Bronchial epithelial cell (primary cell): ENCODE results near the gene MINDY3. TPM values are rescaled to one million over a fixed set of nuclear protein-coding genes. Genes with fewer than 3 reads are reported as not detected.

Source experiments
- DNase-seq: peaks from one replicate; pipeline ENCODE4 v3.0.0-alpha.2; 2010; ENCODE audit warnings: low read depth
- FAIRE-seq: peaks from 2 replicates; lab custom pipeline; 2011; peaks lifted over from hg19 to GRCh38; lab: Jason Lieb, UNC
- H3K27me3 ChIP-seq: 2 replicates; pipeline ENCODE4 v1.5.1; 2011; ENCODE audit warnings: low read length; ENCODE audit not compliant: control insufficient read depth, insufficient read depth
- H3K36me3 ChIP-seq: 2 replicates; pipeline ENCODE4 v1.5.1; 2011; ENCODE audit warnings: low read length; ENCODE audit not compliant: control insufficient read depth, insufficient read depth
- H3K4me3 ChIP-seq: 2 replicates; pipeline ENCODE4 v1.5.1; 2011; ENCODE audit warnings: mild to moderate bottlenecking, low read depth, low read length, control low read depth
- total RNA-seq: library from RNA; depleted of rRNA; stranded (reverse); fragments of >200 nt; gene quantifications from 2 replicates; pipeline ENCODE4 v1.2.1, GENCODE V29; 2014
- TF ChIP-seq, protein P1 (sequence below): IDR thresholded peaks from 2 replicates; pipeline ENCODE4 v1.5.1; 2011; ENCODE audit warnings: mild to moderate bottlenecking, moderate library complexity, low read length, control low read depth, inconsistent platforms; ENCODE audit not compliant: insufficient read depth, severe bottlenecking

MINDY3 gene
- total RNA-seq, 1 donor from 2014 or later, result 19.7 TPM

DNA sequence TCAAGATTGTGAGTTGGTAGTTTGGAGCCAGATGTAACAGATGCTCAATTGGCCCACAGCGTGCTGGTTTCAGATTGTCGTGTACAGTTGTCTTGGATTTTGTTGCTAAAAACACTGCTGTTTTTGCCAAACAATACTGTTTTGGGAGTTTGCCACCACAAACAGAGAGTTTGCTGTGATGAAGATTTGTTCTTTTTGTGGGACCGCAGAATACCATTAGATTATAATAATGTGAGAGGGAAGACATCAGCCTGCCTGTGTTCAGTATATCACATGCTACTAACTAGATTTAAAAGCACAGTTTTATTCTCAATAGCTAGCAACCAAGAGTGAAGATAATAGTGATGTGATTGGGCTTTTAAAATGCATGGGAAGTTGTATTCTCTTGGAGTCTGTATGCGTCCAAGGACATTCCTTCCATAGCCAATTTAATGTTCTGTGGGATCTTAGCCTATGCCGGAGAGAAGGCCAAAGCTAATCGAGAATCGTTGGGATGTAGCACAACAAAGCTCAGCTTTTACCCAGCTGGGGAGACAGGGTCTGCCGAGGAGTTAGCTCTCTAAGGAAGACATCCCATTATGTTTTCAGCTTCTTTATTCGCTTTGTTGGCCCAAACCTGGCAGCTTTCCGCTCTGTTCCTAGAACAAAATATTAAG is 121.9 kb downstream of the MINDY3 start:
- no peak overlapping the region for H3K4me3 ChIP-seq
- DNase-seq, result no peak

DNA sequence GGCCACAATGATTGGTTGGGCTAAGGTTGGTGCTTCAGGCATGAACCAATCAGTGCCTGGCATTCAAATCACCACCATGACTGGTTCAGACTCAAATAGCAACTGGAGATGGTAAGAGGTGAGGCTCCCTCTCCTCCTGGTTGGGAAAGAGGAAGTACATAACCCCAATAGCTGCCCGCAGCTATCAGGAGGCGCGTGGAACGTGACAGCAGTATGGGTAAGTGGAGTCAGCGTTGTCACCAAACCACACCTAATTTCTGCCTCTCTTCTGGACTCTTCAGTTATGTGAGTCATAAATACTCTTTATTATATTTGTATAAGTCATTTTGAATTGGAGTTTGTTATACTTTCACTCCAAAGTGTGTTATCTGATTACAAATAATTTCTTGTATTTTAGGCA is 122.7 kb downstream of the MINDY3 start:
- Histone ChIP-seq H3K4me3 (no peak overlapping the region), H3K27me3 (no peaks in the 10 kb centered on the region), H3K36me3 (no peaks in the 10 kb centered on the region)
- TF ChIP-seq, protein P1, sequence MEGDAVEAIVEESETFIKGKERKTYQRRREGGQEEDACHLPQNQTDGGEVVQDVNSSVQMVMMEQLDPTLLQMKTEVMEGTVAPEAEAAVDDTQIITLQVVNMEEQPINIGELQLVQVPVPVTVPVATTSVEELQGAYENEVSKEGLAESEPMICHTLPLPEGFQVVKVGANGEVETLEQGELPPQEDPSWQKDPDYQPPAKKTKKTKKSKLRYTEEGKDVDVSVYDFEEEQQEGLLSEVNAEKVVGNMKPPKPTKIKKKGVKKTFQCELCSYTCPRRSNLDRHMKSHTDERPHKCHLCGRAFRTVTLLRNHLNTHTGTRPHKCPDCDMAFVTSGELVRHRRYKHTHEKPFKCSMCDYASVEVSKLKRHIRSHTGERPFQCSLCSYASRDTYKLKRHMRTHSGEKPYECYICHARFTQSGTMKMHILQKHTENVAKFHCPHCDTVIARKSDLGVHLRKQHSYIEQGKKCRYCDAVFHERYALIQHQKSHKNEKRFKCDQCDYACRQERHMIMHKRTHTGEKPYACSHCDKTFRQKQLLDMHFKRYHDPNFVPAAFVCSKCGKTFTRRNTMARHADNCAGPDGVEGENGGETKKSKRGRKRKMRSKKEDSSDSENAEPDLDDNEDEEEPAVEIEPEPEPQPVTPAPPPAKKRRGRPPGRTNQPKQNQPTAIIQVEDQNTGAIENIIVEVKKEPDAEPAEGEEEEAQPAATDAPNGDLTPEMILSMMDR, result no peak
- DNase-seq, result peak; percentile 23
- no peak for FAIRE-seq

More for the DNA sequence above, 121.9 kb downstream of the MINDY3 start:
- Histone ChIP-seq H3K27me3 (no peaks in the 10 kb centered on the region), H3K36me3 (no peaks in the 10 kb centered on the region)
- TF ChIP-seq, protein P1, result no peak
- no peak for FAIRE-seq

DNA sequence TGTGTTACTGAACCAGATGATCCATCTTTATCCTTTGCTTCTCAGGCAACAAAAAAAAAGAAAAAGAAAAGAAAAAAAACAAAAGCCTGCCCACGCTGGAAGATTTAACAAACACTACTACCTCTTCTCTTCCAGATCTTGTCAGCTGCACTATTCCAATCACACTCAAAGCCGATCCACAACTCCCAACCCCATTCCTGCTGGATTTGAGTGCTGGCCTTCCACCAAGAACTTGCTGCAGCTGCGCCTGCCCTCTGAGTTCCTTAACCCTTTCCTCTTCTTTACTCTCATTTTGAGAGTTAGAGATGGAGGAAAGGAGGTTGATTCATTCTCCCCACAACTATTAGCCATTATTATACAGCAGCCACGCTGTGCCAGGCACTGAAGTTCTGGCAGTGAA is 124.5 kb downstream of the MINDY3 start:
- Histone ChIP-seq H3K36me3 (no peaks in the 10 kb centered on the region), H3K4me3 (no peak overlapping the region), H3K27me3 (no peaks in the 10 kb centered on the region)
- FAIRE-seq, result no peak
- TF ChIP-seq, protein P1, result no peak
- no peak for DNase-seq

DNA sequence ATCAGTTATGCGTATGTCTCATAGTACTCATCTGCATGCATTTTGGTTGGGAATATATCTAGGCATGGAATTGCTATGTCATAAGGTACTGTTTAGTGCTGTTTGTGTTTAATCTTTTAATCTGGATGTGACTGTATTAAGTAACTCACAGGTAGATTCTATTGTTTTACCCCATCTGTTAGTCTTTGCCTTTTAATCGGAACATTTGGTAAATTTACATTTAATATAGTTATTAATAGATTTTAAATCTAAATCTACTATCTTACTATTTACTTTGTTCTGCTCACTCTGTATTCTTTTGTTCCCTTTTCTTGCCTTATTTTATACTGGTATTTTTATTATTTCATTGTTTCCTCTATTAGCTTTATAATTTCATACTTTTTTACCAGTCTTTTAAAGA is 130.0 kb downstream of the MINDY3 start:
- H3K36me3 ChIP-seq, result no peaks in the 10 kb centered on the region
- H3K4me3 ChIP-seq, result no peak overlapping the region
- no peak for DNase-seq
- TF ChIP-seq, protein P1, result no peak
- no peaks in the 10 kb centered on the region for H3K27me3 ChIP-seq
- FAIRE-seq, result no peak

DNA sequence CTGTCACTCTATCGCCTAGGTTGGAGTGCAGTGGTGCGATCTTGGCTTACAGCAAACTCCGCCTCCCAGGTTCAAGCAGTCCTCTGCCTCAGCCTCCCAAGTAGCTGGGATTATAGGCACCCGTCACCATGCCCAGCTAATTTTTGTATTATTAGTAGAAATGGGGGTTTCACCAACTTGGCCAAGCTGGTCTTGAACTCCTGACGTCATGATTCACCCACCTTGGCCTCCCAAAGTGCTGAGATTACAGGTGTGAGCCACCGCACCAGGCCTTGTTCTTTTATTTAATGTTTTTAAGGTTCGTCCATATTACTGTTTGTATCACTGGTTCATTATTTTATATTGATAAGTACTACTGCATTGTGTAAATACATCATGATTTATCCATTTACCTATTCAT is 130.4 kb downstream of the MINDY3 start:
- H3K36me3 ChIP-seq, result no peaks in the 10 kb centered on the region
- TF ChIP-seq, protein P1, result no peak
- no peak for DNase-seq
- no peak overlapping the region for H3K4me3 ChIP-seq
- no peak for FAIRE-seq
- H3K27me3 ChIP-seq, result no peaks in the 10 kb centered on the region

Other genes starting within 250 kb of the MINDY3 start
- under 0.01 TPM in 1 of 2 replicates, not detected in the other for gene ITGA8, start 140.6 kb downstream of the MINDY3 start, total RNA-seq